Transverse colon (tissue), 4 donors: ENCODE results near the gene BSDC1. TPM values are rescaled to one million over a fixed set of nuclear protein-coding genes. Genes with fewer than 3 reads are reported as not detected.

Source experiments
- DNase-seq: peaks from one replicate; pipeline ENCODE4 v3.0.0-alpha.2; 2019
- H3K27ac ChIP-seq, 4 donors: fragments of 200-600 bp; sonication (generic); 2 replicates each; pipeline ENCODE4 v1.5.1; 2016 to 2018; ENCODE audit warnings: inconsistent platforms in 4 of 4
- H3K27me3 ChIP-seq: fragments of 200-600 bp; sonication (generic); 2 replicates; pipeline ENCODE4 v1.5.1; 2017; ENCODE audit warnings: inconsistent platforms
- H3K36me3 ChIP-seq, 4 donors: fragments of 200-600 bp; sonication (generic); 2 replicates each; pipeline ENCODE4 v1.5.1; 2017 to 2019; ENCODE audit warnings: inconsistent platforms in 4 of 4
- H3K4me1 ChIP-seq, 4 donors: fragments of 200-600 bp; sonication (generic); 2 replicates each; pipeline ENCODE4 v1.5.1; 2017 to 2020; ENCODE audit warnings: inconsistent platforms in 4 of 4
- H3K4me3 ChIP-seq, 4 donors: fragments of 200-600 bp; sonication (generic); 1 replicate in 1 of 4; 2 replicates in 3 of 4; pipeline versions ENCODE4 v1.5.1 to v1.6.1; 2017 to 2019; ENCODE audit warnings: inconsistent platforms in 4 of 4
- H3K9me3 ChIP-seq, 2 donors: fragments of 200-600 bp; sonication (generic); 2 replicates each; pipeline ENCODE4 v1.5.1; 2017 to 2019; ENCODE audit warnings: inconsistent platforms in 2 of 2
- EP300 ChIP-seq: sonication (generic); formaldehyde crosslinking; IDR thresholded peaks from one replicate; pipeline ENCODE4 v1.6.1; 2017; ENCODE audit warnings: antibody characterized with exemption, low read depth
- POLR2A ChIP-seq: fragments of 450-650 bp; IDR thresholded peaks from one replicate; pipeline ENCODE4 v1.6.1; 2016; ENCODE audit warnings: antibody characterized with exemption, mild to moderate bottlenecking, moderate library complexity
- POLR2AphosphoS5 ChIP-seq, 3 donors: sonication (generic); formaldehyde crosslinking; IDR thresholded peaks; one replicate each; pipeline ENCODE4 v1.6.1; 2016; ENCODE audit warnings: antibody characterized with exemption in 3 of 3
- WGBS, 2 donors: methylation state at CpG; one replicate each; pipeline ENCODE4 v1.1.5; 2018; ENCODE audit warnings: low coverage in 1 of 2; 5-methylcytosine and 5-hydroxymethylcytosine counted together
- in situ Hi-C, 4 donors: fragments of 200-750 bp; cut with MboI; loops; one replicate each; pipeline versions ENCODE4 v1.15.0 to v1.15.1; 2017; ENCODE audit warnings: low sequenced_read_pairs in 3 of 4, low pct_ligation_motif_present in 1 of 4, low pct_unique_long_range_greater_than_20kb in 1 of 4
- intact Hi-C: fragments of 100-400 bp; cut with DNase I; formaldehyde crosslinking; loops from one replicate; pipeline ENCODE4 v1.15.1; 2023; ENCODE audit warnings: low total_unique reads
- total RNA-seq, 4 donors: library from RNA; depleted of rRNA; stranded (reverse); fragments of >200 nt; gene quantifications; one replicate each; pipeline ENCODE4 v1.1.0, GENCODE V29; 2016
- TF ChIP-seq, protein P1 (sequence below), 5 experiments: fragments of 200-600 bp in 3 of 5; fragments of 450-650 bp in 2 of 5; sonication (generic) in 3 of 5; IDR thresholded peaks; 1 replicate in 2 of 5; 2 replicates in 3 of 5; pipeline ENCODE4 v1.5.1; 2016 to 2017; ENCODE audit warnings: antibody characterized with exemption in 5 of 5, inconsistent platforms in 3 of 5, mild to moderate bottlenecking in 2 of 5, moderate library complexity in 1 of 5

BSDC1 gene
- total RNA-seq, 4 donors from 2014 or later, result 94.8 to 140 (median 117) TPM

DNA sequence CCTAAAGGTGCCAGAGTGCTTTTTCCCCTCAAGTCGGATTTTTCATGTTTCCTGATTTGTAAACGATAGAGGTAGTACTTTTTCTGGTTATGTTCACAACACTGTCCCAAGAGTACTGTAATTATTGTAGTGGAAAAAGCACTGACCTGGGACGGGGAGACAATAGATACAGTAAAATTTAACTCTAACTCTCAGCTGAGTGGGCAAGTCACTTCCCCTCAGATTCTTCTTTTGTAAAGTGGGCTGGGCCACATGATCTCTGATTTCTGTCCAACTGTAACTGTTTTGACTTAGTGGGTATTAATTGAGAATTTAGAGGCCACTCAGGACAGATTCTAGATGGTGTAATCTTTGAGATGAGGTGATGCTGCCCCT, 77.4 kb downstream of the BSDC1 start:
- no peak for DNase-seq
- H3K36me3 ChIP-seq, result peaks cover 0 to 23% (median 6%) of the 10 kb centered on the region in 4 donors
- H3K4me3 ChIP-seq, result no peak overlapping the region
- peak overlapping the region; percentile 65 to 84 (median 80) for H3K27ac ChIP-seq
- no peaks in the 10 kb centered on the region for H3K9me3 ChIP-seq
- peaks cover 7 to 52% (median 21%) of the 10 kb centered on the region in 4 donors for H3K4me1 ChIP-seq
- TF ChIP-seq, protein P1, sequence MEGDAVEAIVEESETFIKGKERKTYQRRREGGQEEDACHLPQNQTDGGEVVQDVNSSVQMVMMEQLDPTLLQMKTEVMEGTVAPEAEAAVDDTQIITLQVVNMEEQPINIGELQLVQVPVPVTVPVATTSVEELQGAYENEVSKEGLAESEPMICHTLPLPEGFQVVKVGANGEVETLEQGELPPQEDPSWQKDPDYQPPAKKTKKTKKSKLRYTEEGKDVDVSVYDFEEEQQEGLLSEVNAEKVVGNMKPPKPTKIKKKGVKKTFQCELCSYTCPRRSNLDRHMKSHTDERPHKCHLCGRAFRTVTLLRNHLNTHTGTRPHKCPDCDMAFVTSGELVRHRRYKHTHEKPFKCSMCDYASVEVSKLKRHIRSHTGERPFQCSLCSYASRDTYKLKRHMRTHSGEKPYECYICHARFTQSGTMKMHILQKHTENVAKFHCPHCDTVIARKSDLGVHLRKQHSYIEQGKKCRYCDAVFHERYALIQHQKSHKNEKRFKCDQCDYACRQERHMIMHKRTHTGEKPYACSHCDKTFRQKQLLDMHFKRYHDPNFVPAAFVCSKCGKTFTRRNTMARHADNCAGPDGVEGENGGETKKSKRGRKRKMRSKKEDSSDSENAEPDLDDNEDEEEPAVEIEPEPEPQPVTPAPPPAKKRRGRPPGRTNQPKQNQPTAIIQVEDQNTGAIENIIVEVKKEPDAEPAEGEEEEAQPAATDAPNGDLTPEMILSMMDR (IDR thresholded peaks at IDR 0.05), result no peak
- TF ChIP-seq POLR2A, result no peak
- TF ChIP-seq POLR2AphosphoS5 (IDR thresholded peaks at IDR 0.05), result no peak
- no peak for TF ChIP-seq EP300
- intact Hi-C loops (no loop called here), in situ Hi-C loops (no loop called here)
- WGBS, 2 donors, result 52 to 64% methylated on average over 3 of the region's 3 CpGs
- H3K27me3 ChIP-seq, result no peaks in the 10 kb centered on the region

Other genes starting within 250 kb of the BSDC1 start
- 10 to 100 TPM; 16.5 to 37.3 (median 25.7) TPM for gene TXLNA, start 214.8 kb downstream of the BSDC1 start, total RNA-seq
- gene CCDC28B, start 193.8 kb downstream of the BSDC1 start, total RNA-seq, result 1 to 10 TPM in 3 of 4 donors, not detected in 1; 1.2 to 4.0 (median 2.7) TPM
- 1 to 10 TPM in 2 of 4 donors, under 1 TPM in 1, not detected in 1; 1.00 to 2.0 (median 1.9) TPM for gene IQCC, start 188.8 kb downstream of the BSDC1 start, total RNA-seq
- not detected for gene DCDC2B, start 185.4 kb downstream of the BSDC1 start, total RNA-seq
- 100 to 1,000 TPM in 1 of 4 donors, 10 to 100 TPM in 3; 16.5 to 166 (median 22.7) TPM for gene TMEM234, start 172.1 kb downstream of the BSDC1 start, total RNA-seq
- gene EIF3I, start 172.0 kb downstream of the BSDC1 start, total RNA-seq, result 100 to 1,000 TPM in 3 of 4 donors, 10 to 100 TPM in 1; 43.8 to 122 (median 114) TPM
- gene FAM167B, start 147.2 kb downstream of the BSDC1 start, total RNA-seq, result 1 to 10 TPM in 2 of 4 donors, not detected in 2; 1.1 to 1.5 TPM
- gene LCK, start 143.2 kb downstream of the BSDC1 start, total RNA-seq, result 10 to 100 TPM in 1 of 4 donors, 1 to 10 TPM in 2, not detected in 1; 4.5 to 12.3 (median 8.7) TPM
- 100 to 1,000 TPM in 3 of 4 donors, 10 to 100 TPM in 1; 85.2 to 218 (median 174) TPM for gene HDAC1, start 102.4 kb downstream of the BSDC1 start, total RNA-seq
- 10 to 100 TPM; 40.0 to 62.8 (median 53.0) TPM for gene MARCKSL1, start 58.2 kb downstream of the BSDC1 start, total RNA-seq
- 10 to 100 TPM; 12.1 to 59.1 (median 21.1) TPM for gene FAM229A, start 32.0 kb downstream of the BSDC1 start, total RNA-seq
- gene TSSK3, start 31.9 kb downstream of the BSDC1 start, total RNA-seq, result 1 to 10 TPM in 2 of 4 donors, not detected in 2; 1.3 to 1.4 TPM
- under 1 TPM in 1 of 4 donors, not detected in 3; under 0.01 TPM for gene ZBTB8B, start 70.6 kb upstream of the BSDC1 start, total RNA-seq
- 10 to 100 TPM in 1 of 4 donors, 1 to 10 TPM in 3; 2.2 to 21.1 (median 6.6) TPM for gene ZBTB8A, start 145.0 kb upstream of the BSDC1 start, total RNA-seq